PC-9 (cell line): ENCODE measurements around the gene RAB19. TPM values are rescaled to one million over a fixed set of nuclear protein-coding genes. Genes with fewer than 3 reads are reported as not detected.

Source experiments
- BruUV-seq: library from RNA; stranded (reverse); fragments of 400-500 nt; replicated peaks from 2 replicates; lab custom pipeline; 2021; lab: Mats Ljungman, UMichigan
- CTCF ChIA-PET: fragments of 300-600 bp; sonication (Branson Sonifier 250); formaldehyde crosslinking; loops from one replicate; lab custom pipeline; 2022; ENCODE audit warnings: antibody characterized with exemption; lab: Charles Lee
- POLR2A ChIA-PET: fragments of 300-600 bp; sonication (Branson Sonifier 250); formaldehyde crosslinking; loops from one replicate; lab custom pipeline; 2022; ENCODE audit warnings: antibody characterized with exemption; ENCODE audit not compliant: unreplicated experiment; lab: Charles Lee
- DNase-seq, 2 experiments: peaks; one replicate each; pipeline versions ENCODE4 v3.0.0 to v3.0.0-alpha.2; 2015 to 2022; ENCODE audit warnings: mixed read lengths in 1 of 2
- H2AFZ ChIP-seq: fragments of 200-600 bp; sonication (generic); 2 replicates; pipeline ENCODE4 v1.8.1; 2017; ENCODE audit warnings: antibody characterized with exemption
- H3F3A ChIP-seq: fragments of 200-600 bp; sonication (generic); 2 replicates; pipeline ENCODE4 v1.8.1; 2017; ENCODE audit warnings: antibody characterized with exemption, mild to moderate bottlenecking, low read depth; ENCODE audit not compliant: insufficient read depth
- H3K27ac ChIP-seq: fragments of 200-600 bp; sonication (generic); 2 replicates; pipeline ENCODE4 v1.6.1; 2016; ENCODE audit warnings: mixed run types
- H3K27me3 ChIP-seq: fragments of 200-600 bp; sonication (generic); 2 replicates; pipeline ENCODE4 v1.6.1; 2016; ENCODE audit warnings: low read depth, mixed run types; ENCODE audit not compliant: insufficient read depth
- H3K36me3 ChIP-seq: fragments of 200-600 bp; sonication (generic); 2 replicates; pipeline ENCODE4 v1.6.1; 2016; ENCODE audit warnings: low read depth, mixed run types
- H3K4me1 ChIP-seq: fragments of 200-600 bp; sonication (generic); replicated peaks from 2 replicates; pipeline ENCODE4 v1.6.1; 2016; ENCODE audit warnings: mixed run types; ENCODE audit not compliant: insufficient read depth
- H3K4me2 ChIP-seq: fragments of 200-600 bp; sonication (generic); 2 replicates; pipeline ENCODE4 v1.6.1; 2017; ENCODE audit warnings: mixed run types
- H3K4me3 ChIP-seq: fragments of 200-600 bp; sonication (generic); 2 replicates; pipeline ENCODE4 v1.6.1; 2016; ENCODE audit warnings: mixed run types
- H3K79me2 ChIP-seq: fragments of 200-600 bp; sonication (generic); 2 replicates; pipeline ENCODE4 v1.6.1; 2017; ENCODE audit warnings: low read depth, mixed run types
- H3K9me2 ChIP-seq: fragments of 200-600 bp; sonication (generic); 2 replicates; pipeline ENCODE4 v1.8.1; 2017; ENCODE audit warnings: mild to moderate bottlenecking; ENCODE audit not compliant: insufficient read depth
- H3K9me3 ChIP-seq: fragments of 200-600 bp; sonication (generic); 2 replicates; pipeline ENCODE4 v1.8.1; 2016; ENCODE audit warnings: low read depth; ENCODE audit not compliant: insufficient read depth
- H4K20me1 ChIP-seq: fragments of 200-600 bp; sonication (generic); 2 replicates; pipeline ENCODE4 v1.8.1; 2017; ENCODE audit not compliant: insufficient read depth
- EZH2 ChIP-seq: fragments of 200-600 bp; sonication (generic); IDR thresholded peaks from 2 replicates; pipeline ENCODE4 v1.8.0; 2017; ENCODE audit warnings: antibody characterized with exemption, low read depth
- intact Hi-C: fragments of 100-400 bp; cut with micrococcal nuclease; formaldehyde crosslinking; loops from one replicate; pipeline ENCODE4 v1.10.0; 2022; ENCODE audit not compliant: unreplicated experiment
- total RNA-seq: library from RNA; stranded (reverse); gene quantifications from 2 replicates; pipeline ENCODE4 v1.2.3, GENCODE V29; 2021
- TF ChIP-seq, protein P1 (sequence below): fragments of 200-600 bp; sonication (generic); conservative IDR thresholded peaks from 2 replicates; pipeline ENCODE4 v1.6.1; 2017; ENCODE audit warnings: mixed run types, antibody characterized with exemption, mild to moderate bottlenecking, moderate library complexity

The RAB19 gene
- total RNA-seq, 1 experiment from 2014 or later: 9.1 TPM

DNA sequence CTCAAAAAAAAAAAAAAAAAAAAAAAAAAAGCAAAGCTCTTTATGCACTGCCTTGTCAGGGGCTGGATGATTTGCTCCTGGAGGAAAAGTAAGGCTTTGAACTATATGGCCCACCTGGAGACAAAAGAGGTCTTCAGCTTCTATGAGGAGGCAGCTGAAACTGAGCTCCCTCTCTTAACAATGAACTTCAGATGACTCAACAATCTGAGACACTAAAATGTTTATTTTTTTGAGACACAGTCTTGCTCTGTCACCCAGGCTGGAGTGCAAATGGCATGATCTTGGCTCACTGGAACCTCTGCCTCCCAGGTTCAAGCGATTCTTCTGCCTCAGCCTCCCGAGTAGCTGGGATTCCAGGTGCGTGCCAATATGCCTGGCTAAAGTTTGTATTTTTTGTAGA is 36.7 kb downstream of the RAB19 start:
- no peaks in the 10 kb centered on the region for H3K4me1 ChIP-seq
- no TSS peak for BruUV-seq
- H3F3A ChIP-seq: peaks cover under 1% of the 10 kb centered on the region; the same call in 1 of the 2 replicates
- H3K9me3 ChIP-seq: no peaks in the 10 kb centered on the region
- TF ChIP-seq EZH2: no peak
- intact Hi-C loops: no loop called here
- H3K4me3 ChIP-seq: no peak overlapping the region
- no peaks in the 10 kb centered on the region for H3K27me3 ChIP-seq
- POLR2A ChIA-PET: no interaction called here
- no peak overlapping the region for H3K4me2 ChIP-seq
- no peaks in the 10 kb centered on the region for H4K20me1 ChIP-seq
- no peak for DNase-seq
- no peaks in the 10 kb centered on the region for H3K79me2 ChIP-seq
- CTCF ChIA-PET: interaction anchor here (0.7 kb wide), 1 partner anchor 39 kb away, joined by 4 read pairs; no protein-coding TSS in a partner anchor
- H3K36me3 ChIP-seq: no peaks in the 10 kb centered on the region
- no peak overlapping the region for H3K27ac ChIP-seq
- no peaks in the 10 kb centered on the region for H3K9me2 ChIP-seq
- no peak overlapping the region for H2AFZ ChIP-seq

DNA sequence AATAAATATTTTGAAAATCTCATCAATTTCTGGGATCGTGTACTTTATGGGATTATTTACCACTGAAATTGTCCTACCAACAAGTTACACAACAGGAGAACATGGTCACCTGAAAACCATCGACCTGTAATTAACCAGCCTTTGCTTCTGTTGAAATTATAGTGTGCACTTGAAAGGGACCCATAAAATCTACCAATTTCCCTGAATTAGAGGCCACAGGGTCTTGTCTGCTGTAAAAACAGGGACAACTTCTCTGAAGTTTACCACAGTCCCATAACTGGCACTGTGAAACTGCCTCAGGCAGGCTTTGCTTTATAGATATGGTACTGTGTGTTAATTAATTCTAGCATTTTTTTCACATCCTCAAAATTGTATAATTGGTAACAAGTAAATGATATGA is 37.7 kb downstream of the RAB19 start:
- intact Hi-C loops: no loop called here
- no peak overlapping the region for H2AFZ ChIP-seq
- no peaks in the 10 kb centered on the region for H3K4me1 ChIP-seq
- CTCF ChIA-PET: no interaction called here
- no peak for TF ChIP-seq EZH2
- TF ChIP-seq, protein P1, sequence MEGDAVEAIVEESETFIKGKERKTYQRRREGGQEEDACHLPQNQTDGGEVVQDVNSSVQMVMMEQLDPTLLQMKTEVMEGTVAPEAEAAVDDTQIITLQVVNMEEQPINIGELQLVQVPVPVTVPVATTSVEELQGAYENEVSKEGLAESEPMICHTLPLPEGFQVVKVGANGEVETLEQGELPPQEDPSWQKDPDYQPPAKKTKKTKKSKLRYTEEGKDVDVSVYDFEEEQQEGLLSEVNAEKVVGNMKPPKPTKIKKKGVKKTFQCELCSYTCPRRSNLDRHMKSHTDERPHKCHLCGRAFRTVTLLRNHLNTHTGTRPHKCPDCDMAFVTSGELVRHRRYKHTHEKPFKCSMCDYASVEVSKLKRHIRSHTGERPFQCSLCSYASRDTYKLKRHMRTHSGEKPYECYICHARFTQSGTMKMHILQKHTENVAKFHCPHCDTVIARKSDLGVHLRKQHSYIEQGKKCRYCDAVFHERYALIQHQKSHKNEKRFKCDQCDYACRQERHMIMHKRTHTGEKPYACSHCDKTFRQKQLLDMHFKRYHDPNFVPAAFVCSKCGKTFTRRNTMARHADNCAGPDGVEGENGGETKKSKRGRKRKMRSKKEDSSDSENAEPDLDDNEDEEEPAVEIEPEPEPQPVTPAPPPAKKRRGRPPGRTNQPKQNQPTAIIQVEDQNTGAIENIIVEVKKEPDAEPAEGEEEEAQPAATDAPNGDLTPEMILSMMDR: no peak
- H3K4me3 ChIP-seq: no peak overlapping the region
- H3K27ac ChIP-seq: no peak overlapping the region
- POLR2A ChIA-PET: no interaction called here
- BruUV-seq: no TSS peak
- no peaks in the 10 kb centered on the region for H3K9me2 ChIP-seq
- no peaks in the 10 kb centered on the region for H3K36me3 ChIP-seq
- H3K27me3 ChIP-seq: no peaks in the 10 kb centered on the region
- no peaks in the 10 kb centered on the region for H3K9me3 ChIP-seq
- no peak overlapping the region for H3K4me2 ChIP-seq
- no peaks in the 10 kb centered on the region for H3K79me2 ChIP-seq
- no peaks in the 10 kb centered on the region for H4K20me1 ChIP-seq
- peaks cover 4% of the 10 kb centered on the region; the same call in 1 of the 2 replicates for H3F3A ChIP-seq
- no peak for DNase-seq

DNA sequence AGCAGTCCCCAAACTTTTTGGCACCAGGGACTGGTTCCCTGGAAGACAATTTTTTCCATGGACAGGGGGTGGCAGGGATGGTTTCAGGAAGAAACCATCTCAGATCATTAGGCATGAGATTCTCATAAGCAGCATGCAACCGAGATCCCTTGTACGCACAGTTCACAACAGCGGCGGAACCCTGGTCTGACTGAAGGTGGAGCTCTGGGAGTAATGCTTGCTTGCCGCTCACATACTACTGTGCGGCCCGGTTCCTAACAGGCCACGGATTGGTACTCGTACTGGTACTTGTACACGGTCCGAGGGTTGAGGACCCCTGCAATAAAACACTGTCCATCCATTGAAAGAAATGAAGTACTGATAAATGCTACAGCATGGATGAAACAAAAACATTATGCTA is 42.6 kb downstream of the RAB19 start:
- CTCF ChIA-PET: no interaction called here
- TF ChIP-seq EZH2: no peak
- TF ChIP-seq, protein P1: no peak
- Histone ChIP-seq H3K79me2 (no peaks in the 10 kb centered on the region), H3K4me3 (no peak overlapping the region), H3K27ac (no peak overlapping the region), H2AFZ (no peak overlapping the region), H3K9me2 (no peaks in the 10 kb centered on the region), H3F3A (peaks cover 8% of the 10 kb centered on the region; the same call in 1 of the 2 replicates), H3K4me2 (no peak overlapping the region), H3K9me3 (no peaks in the 10 kb centered on the region), H3K27me3 (no peaks in the 10 kb centered on the region), H3K36me3 (no peaks in the 10 kb centered on the region), H4K20me1 (no peaks in the 10 kb centered on the region), H3K4me1 (no peaks in the 10 kb centered on the region)
- POLR2A ChIA-PET: no interaction called here
- no TSS peak for BruUV-seq
- no peak for DNase-seq
- intact Hi-C loops: no loop called here

DNA sequence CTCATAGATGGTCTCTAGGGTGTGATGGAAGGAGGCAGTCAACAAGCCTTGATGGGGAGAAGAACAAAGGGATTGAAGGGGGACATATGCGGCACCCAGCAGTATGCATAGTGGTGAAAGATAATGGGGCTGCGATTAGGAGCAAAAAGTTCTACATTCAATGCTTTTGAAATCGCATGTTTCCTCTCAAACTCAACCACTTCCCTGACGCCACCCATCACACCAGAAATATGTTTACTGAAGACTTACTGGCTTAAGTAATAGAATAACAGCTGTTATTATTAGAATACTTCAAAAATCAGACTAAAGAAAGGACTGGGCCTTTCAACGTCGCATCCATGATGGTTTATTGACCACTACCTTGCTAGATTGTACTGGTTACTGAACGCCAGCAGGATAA is 44.0 kb downstream of the RAB19 start:
- ChIA-PET POLR2A (no interaction called here), CTCF (no interaction called here)
- BruUV-seq: no TSS peak

More for the DNA sequence above, 44.0 kb downstream of the RAB19 start:
- no peaks in the 10 kb centered on the region for H3K36me3 ChIP-seq
- H2AFZ ChIP-seq: no peak overlapping the region
- no peaks in the 10 kb centered on the region for H3K27me3 ChIP-seq
- H3K9me2 ChIP-seq: no peaks in the 10 kb centered on the region
- no peak overlapping the region for H3K4me3 ChIP-seq
- H3K79me2 ChIP-seq: no peaks in the 10 kb centered on the region
- H4K20me1 ChIP-seq: no peaks in the 10 kb centered on the region
- TF ChIP-seq, protein P1: no peak
- TF ChIP-seq EZH2: no peak
- H3K9me3 ChIP-seq: no peaks in the 10 kb centered on the region
- H3K4me2 ChIP-seq: no peak overlapping the region
- intact Hi-C loops: no loop called here
- H3K4me1 ChIP-seq: no peaks in the 10 kb centered on the region
- no peak for DNase-seq
- H3K27ac ChIP-seq: no peak overlapping the region
- H3F3A ChIP-seq: peaks cover 8% of the 10 kb centered on the region; the same call in 1 of the 2 replicates
